ENCODE measurements around the gene SLC2A4. TPM values are rescaled to one million over a fixed set of nuclear protein-coding genes. Genes with fewer than 3 reads are reported as not detected.

The SLC2A4 gene
- total RNA-seq, 1 donor from 2014 or later: 6.1 TPM

DNA sequence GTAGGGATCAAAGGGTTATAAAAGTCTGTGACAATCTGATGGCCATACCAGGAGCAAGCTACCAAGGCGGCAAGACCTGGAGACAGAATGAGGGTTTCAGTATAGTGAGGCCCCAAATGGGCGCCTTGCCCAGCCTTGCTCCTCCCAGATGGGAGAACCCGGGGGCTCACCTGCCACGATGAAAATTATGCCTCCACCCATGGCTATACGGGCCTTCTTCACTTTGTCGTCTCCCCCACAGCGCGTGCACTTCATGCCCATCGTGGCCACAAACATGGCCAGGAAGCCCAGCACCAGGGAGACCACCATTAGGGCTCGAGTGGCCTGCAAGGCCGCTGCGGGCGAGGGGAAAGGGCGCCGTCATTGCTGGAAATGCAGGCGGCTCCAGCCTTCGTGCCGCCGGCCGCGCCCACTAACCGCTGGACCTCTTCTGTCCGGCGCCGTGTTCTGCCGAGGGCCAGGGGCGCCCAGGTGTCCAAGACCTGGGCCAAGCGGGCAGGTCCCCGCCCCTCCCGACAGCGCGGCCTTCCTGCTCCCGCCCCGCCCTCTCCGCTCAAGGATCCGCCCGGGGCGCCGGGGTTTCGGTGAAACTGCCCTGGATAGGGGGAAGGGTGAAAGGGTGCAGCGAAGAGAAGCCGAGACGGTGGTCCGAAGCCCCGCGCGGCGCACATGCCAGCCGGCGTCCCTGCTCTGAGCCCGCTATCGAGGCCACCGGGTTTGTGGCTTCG, 20.7 kb upstream of the SLC2A4 start:
- Mint-ChIP-seq H3K36me3 (ENCODE audit: low read depth) (peaks cover 13% of the 10 kb centered on the region), H3K27ac (ENCODE audit: unreplicated experiment) (no peak overlapping the region), H3K9me3 (no peaks in the 10 kb centered on the region), H3K4me3 (peak overlapping the region; percentile 72), H3K4me1 (peaks cover 13% of the 10 kb centered on the region), H3K27me3 (ENCODE audit: low read depth) (peaks cover 77% of the 10 kb centered on the region)
- TF ChIP-seq, protein P1, sequence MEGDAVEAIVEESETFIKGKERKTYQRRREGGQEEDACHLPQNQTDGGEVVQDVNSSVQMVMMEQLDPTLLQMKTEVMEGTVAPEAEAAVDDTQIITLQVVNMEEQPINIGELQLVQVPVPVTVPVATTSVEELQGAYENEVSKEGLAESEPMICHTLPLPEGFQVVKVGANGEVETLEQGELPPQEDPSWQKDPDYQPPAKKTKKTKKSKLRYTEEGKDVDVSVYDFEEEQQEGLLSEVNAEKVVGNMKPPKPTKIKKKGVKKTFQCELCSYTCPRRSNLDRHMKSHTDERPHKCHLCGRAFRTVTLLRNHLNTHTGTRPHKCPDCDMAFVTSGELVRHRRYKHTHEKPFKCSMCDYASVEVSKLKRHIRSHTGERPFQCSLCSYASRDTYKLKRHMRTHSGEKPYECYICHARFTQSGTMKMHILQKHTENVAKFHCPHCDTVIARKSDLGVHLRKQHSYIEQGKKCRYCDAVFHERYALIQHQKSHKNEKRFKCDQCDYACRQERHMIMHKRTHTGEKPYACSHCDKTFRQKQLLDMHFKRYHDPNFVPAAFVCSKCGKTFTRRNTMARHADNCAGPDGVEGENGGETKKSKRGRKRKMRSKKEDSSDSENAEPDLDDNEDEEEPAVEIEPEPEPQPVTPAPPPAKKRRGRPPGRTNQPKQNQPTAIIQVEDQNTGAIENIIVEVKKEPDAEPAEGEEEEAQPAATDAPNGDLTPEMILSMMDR (conservative IDR thresholded peaks at IDR 0.05): no peak
- no peak for DNase-seq (ENCODE audit: low read depth, low spot score)

DNA sequence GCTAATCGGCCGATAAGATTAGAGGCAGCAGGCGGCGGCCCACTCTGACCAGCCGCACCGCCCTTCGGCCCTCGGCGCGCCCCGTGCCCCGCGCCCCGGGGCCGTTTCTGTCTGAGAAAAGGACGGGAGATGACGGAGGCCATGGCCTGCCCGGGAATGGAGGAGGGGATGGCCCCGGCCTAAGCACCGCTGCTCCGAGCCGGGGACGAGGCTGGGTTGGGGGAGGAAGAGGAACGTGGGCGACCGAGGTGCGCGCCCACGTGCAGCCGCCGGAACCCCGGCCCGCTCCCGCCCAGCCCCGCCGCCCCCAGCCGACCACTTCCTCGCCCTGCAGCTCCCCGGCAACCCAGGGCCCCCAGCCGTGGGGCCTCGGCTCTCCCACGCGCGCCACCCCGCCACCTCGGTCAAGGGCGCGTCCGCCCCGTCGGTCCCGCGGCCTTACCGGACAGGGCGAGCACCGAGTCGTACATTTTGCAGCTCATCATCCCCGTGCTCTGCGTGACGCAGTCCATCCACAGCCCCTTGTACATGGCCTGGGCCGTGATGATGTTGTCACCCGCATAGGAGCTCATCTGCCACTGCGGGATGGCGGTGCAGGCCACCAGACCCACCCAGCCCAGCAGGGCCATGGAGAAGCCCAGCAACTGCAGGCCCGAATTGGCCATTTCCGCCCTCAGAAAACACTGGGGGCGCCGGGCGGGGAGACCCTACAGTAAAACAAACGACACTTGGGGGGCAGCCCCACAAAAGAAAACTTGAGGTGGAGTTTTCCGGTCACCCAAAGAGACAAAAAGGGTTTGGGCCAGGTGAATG, 19.9 kb upstream of the SLC2A4 start:
- H3K27ac Mint-ChIP-seq (ENCODE audit: unreplicated experiment): no peak overlapping the region
- no peak for DNase-seq (ENCODE audit: low read depth, low spot score)

DNA sequence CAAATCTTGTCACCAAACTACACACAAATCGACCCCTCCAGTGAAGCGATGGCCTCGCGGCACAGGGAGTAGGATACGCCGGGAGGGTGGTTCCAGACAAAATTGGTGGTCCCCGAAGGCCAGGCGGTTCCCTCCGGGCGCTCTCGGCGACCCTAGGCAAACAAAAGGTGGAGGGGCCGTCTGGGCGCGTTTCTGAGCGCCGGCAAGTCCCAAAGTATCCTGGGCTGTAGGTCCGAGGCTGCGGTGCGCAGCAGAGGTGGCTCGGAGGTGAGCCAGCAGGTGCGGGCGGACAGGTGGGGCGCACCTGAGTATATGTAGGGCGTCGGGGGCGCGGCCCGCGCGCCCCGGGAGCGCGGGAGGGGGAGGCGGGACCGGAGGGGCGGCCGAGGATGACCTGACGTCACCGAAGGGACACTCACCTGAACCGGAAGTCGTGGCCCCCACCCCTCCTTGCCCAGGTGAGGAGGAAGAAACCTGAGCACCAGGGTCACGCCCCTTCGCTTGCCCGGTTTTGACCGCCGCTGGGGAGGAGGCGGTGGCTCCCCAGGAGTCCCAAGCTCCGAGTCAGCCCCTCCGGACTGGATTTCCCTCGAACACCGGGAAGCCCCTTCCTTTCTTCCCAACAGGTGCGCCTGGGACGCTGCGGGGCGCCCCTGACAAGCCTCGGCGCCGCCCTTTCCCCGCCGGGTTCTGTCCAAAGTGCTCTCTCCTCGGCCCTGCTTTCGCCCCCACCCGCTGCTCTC, 19.2 kb upstream of the SLC2A4 start, which contains the start of gene CLDN7:
Gene CLDN7 (minus strand): TSS at position 287 of the 743 bp plus-strand sequence. CDS start 435 bp downstream, outside the sequence.
- Mint-ChIP-seq H3K36me3 (ENCODE audit: low read depth) (peaks cover 6% of the 10 kb centered on the region), H3K4me3 (peak within 1 kb of the TSS; percentile 44), H3K4me1 (peaks cover 13% of the 10 kb centered on the region), H3K9me3 (no peaks in the 10 kb centered on the region), H3K27me3 (ENCODE audit: low read depth) (peaks cover 84% of the 10 kb centered on the region), H3K27ac (ENCODE audit: unreplicated experiment) (no peak within 1 kb of the TSS)
- no peak for DNase-seq (ENCODE audit: low read depth, low spot score)
- TF ChIP-seq, protein P1 (conservative IDR thresholded peaks at IDR 0.05): no peak

More for the DNA sequence above, 19.9 kb upstream of the SLC2A4 start:
- H3K9me3 Mint-ChIP-seq: no peaks in the 10 kb centered on the region
- H3K36me3 Mint-ChIP-seq (ENCODE audit: low read depth): peaks cover 9% of the 10 kb centered on the region
- TF ChIP-seq, protein P1 (conservative IDR thresholded peaks at IDR 0.05): no peak
- peaks cover 80% of the 10 kb centered on the region for H3K27me3 Mint-ChIP-seq (ENCODE audit: low read depth)
- peak overlapping the region; percentile 72 for H3K4me3 Mint-ChIP-seq
- H3K4me1 Mint-ChIP-seq: peaks cover 13% of the 10 kb centered on the region

DNA sequence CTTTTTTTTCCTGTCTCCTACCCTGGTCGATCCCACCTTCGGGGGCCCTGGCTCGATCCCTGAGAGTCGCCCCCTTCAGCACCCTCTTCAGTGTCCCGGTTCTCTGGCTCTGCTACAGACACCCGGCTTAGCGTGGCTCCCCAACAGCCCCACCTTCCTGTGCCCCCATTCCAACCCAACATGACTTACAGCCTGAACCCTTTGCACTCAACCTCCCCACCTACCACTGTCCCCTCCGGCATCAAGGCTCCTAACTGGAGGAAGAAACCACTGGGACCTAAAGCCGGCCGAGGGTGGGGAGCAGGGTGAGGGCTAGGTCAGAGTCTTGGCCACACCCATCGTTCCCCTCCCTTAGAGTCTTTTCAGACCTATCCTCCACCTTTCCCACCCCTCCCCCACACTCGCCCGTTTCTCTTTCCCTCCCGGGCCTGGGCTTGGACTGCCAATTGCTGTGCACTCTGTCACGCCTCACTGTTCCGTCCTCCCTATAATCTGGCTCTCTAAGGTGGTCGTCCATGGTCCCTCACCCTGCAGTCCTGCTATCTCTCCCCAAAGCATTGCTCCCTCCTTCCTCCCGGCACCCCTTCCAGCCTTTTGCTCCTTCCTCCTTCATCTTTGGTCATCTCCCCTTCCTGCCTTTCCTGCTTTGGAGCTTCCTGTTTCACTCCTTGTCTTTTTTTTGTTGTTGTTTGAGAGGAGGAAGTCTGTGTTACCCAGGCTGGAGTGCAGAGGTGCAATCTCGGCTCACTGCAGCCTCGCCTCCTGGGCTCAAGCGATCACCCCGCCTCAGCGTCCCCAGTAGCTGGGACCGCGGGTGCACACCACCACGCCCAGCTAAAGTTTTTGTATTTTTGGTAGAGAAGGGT, 18.4 kb upstream of the SLC2A4 start:
- H3K36me3 Mint-ChIP-seq (ENCODE audit: low read depth): peaks cover 6% of the 10 kb centered on the region
- TF ChIP-seq, protein P1 (conservative IDR thresholded peaks at IDR 0.05): no peak
- H3K4me1 Mint-ChIP-seq: peaks cover 13% of the 10 kb centered on the region
- H3K9me3 Mint-ChIP-seq: no peaks in the 10 kb centered on the region
- DNase-seq (ENCODE audit: low read depth, low spot score): no peak
- H3K27me3 Mint-ChIP-seq (ENCODE audit: low read depth): peaks cover 87% of the 10 kb centered on the region
- H3K27ac Mint-ChIP-seq (ENCODE audit: unreplicated experiment): no peak overlapping the region
- H3K4me3 Mint-ChIP-seq: no peak overlapping the region

DNA sequence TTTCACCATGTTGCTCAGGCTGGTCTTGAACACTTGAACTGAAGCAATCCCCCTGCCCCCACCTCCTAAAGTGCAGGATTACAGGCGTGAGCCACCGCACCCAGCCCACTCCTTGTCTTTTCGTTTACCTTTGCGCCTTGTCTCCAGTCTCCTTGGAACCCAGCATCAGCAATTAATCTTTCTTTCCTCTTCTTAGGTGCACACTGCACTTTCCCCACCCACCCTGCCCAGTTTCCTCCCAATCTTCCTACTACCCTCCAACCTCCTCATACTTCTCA, 17.8 kb upstream of the SLC2A4 start:
- Mint-ChIP-seq H3K36me3 (ENCODE audit: low read depth) (peaks cover 3% of the 10 kb centered on the region), H3K27me3 (ENCODE audit: low read depth) (peaks cover 86% of the 10 kb centered on the region), H3K4me1 (peaks cover 13% of the 10 kb centered on the region), H3K9me3 (no peaks in the 10 kb centered on the region), H3K27ac (ENCODE audit: unreplicated experiment) (no peak overlapping the region), H3K4me3 (no peak overlapping the region)
- TF ChIP-seq, protein P1 (conservative IDR thresholded peaks at IDR 0.05): no peak
- DNase-seq (ENCODE audit: low read depth, low spot score): no peak

Data from neural crest cell (in vitro differentiated cells).